ENCODE data around the gene AFF4. TPM values are rescaled to one million over a fixed set of nuclear protein-coding genes. Genes with fewer than 3 reads are reported as not detected.

The AFF4 gene
- total RNA-seq, 1 experiment from 2014 or later, result 58.1 TPM

GRCh38 chr5:132953710-132954109 lies 9.7 kb downstream of the AFF4 start:
- ATAC-seq, result no peak
- H3K9me3 Mint-ChIP-seq, result no peaks in the 10 kb centered on the region; the same call in 1 of the 2 replicates

GRCh38 chr5:132952829-132953228 lies 10.6 kb downstream of the AFF4 start:
- no peak overlapping the region for H3K27ac Mint-ChIP-seq
- peaks cover 13% of the 10 kb centered on the region for H3K4me1 Mint-ChIP-seq
- CTCF ChIA-PET, result no interaction called here
- ATAC-seq (no peak), DNase-seq (ENCODE audit: low spot score) (no peak)
- peaks cover 16% of the 10 kb centered on the region for H3K36me3 Mint-ChIP-seq
- no peak overlapping the region for H3K4me3 Mint-ChIP-seq
- H3K27me3 Mint-ChIP-seq (ENCODE audit: low read depth), result no peaks in the 10 kb centered on the region
- TF ChIP-seq ZNF232 (CRISPR knock-in tag; IDR thresholded peaks at IDR 0.05) (no peak), SMAD4 (CRISPR knock-in tag; IDR thresholded peaks at IDR 0.05) (no peak), CREB1 (CRISPR knock-in tag; IDR thresholded peaks at IDR 0.05) (no peak), ZNF416 (CRISPR knock-in tag; IDR thresholded peaks at IDR 0.05) (no peak), ESRRA (CRISPR knock-in tag; IDR thresholded peaks at IDR 0.05; ENCODE audit: borderline replicate concordance) (no peak), NFYB (CRISPR knock-in tag; conservative IDR thresholded peaks at IDR 0.05; ENCODE audit: low read depth) (no peak), E2F4 (CRISPR knock-in tag; IDR thresholded peaks at IDR 0.05; ENCODE audit: borderline replicate concordance, low read depth) (no peak), USF1 (CRISPR knock-in tag; IDR thresholded peaks at IDR 0.05) (no peak), TEAD1 (CRISPR knock-in tag; IDR thresholded peaks at IDR 0.05) (no peak), ZNF219 (CRISPR knock-in tag; IDR thresholded peaks at IDR 0.05; ENCODE audit: borderline replicate concordance) (no peak), GTF2I (CRISPR knock-in tag; conservative IDR thresholded peaks at IDR 0.05) (no peak), GRHL2 (CRISPR knock-in tag; IDR thresholded peaks at IDR 0.05; ENCODE audit: insufficient replicate concordance, severe bottlenecking) (no peak), GABPB1 (CRISPR knock-in tag; IDR thresholded peaks at IDR 0.05) (no peak), MLX (CRISPR knock-in tag; IDR thresholded peaks at IDR 0.05) (no peak), NR1H2 (CRISPR knock-in tag; IDR thresholded peaks at IDR 0.05) (no peak), CDX4 (CRISPR knock-in tag; IDR thresholded peaks at IDR 0.05; ENCODE audit: borderline replicate concordance) (no peak), ELF4 (CRISPR knock-in tag; IDR thresholded peaks at IDR 0.05; ENCODE audit: low read depth) (no peak), ETV6 (CRISPR knock-in tag; IDR thresholded peaks at IDR 0.05) (no peak)
- no peaks in the 10 kb centered on the region; the same call in 1 of the 2 replicates for H3K9me3 Mint-ChIP-seq
- POLR2A ChIA-PET, result no interaction called here

More at GRCh38 chr5:132953710-132954109, 9.7 kb downstream of the AFF4 start:
- ChIA-PET POLR2A (no interaction called here), CTCF (no interaction called here)
- Mint-ChIP-seq H3K27ac (peak overlapping the region; percentile 11), H3K27me3 (ENCODE audit: low read depth) (no peaks in the 10 kb centered on the region), H3K36me3 (peaks cover 16% of the 10 kb centered on the region), H3K4me1 (peaks cover 12% of the 10 kb centered on the region), H3K4me3 (no peak overlapping the region)
- DNase-seq (ENCODE audit: low spot score), result no peak
- no peak for TF ChIP-seq AFF4 (CRISPR knock-in tag; IDR thresholded peaks at IDR 0.05; ENCODE audit: borderline replicate concordance)
- no peak for TF ChIP-seq RELA (CRISPR knock-in tag; IDR thresholded peaks at IDR 0.05; ENCODE audit: borderline replicate concordance)
- no peak for TF ChIP-seq FOXK1 (CRISPR knock-in tag; IDR thresholded peaks at IDR 0.05)
- TF ChIP-seq E2F5 (CRISPR knock-in tag; IDR thresholded peaks at IDR 0.05), result no peak
- TF ChIP-seq MYBL2 (CRISPR knock-in tag; IDR thresholded peaks at IDR 0.05), result no peak
- no peak for TF ChIP-seq JAZF1 (CRISPR knock-in tag; IDR thresholded peaks at IDR 0.05)
